ENCODE measurements around the gene KANSL3.
"Not testable (repeated sequence)": the region's sequence is repeated elsewhere in the genome, so short reads cannot be mapped to it uniquely, and the experiment has no call there.

KANSL3 gene

DNA sequence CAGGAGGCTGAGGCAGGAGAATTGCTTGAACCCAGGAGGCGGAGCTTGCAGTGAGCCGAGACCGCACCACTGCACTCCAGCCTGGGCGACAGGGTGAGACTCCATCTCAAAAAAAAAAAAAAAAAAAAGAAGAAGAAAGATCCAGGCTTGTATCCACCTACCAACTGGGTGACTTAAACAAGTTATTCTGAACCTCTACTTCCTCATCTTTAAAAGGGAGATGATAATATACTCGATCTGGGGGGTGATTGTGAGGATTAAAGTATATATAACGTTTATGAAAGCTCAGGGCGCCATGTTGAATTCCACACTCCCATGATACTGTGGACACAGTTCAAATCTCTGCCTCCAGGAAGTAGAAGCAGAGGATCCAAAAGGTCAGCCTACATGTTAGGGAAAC, 16.7 kb upstream of the KANSL3 start:
- not testable (repeated sequence) for DNase-seq (ENCODE audit: low spot score)

DNA sequence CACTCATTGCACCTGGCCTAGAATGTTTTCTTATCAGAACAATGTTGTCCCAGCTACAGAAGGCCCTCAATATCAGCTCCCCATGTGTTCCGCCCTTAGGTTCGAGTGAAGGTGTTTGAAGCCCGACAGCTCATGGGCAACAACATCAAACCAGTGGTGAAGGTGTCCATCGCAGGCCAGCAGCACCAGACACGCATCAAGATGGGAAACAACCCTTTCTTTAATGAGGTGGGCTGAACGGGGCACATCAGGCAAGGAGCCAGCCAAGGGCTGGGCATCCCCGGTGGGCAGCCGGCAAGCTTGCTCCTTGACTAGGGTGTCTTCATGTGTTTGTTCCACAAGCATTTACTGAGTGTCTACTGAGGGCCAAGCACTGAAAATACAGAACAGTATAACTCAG, 13.7 kb upstream of the KANSL3 start:
- no peak for DNase-seq (ENCODE audit: low spot score)

DNA sequence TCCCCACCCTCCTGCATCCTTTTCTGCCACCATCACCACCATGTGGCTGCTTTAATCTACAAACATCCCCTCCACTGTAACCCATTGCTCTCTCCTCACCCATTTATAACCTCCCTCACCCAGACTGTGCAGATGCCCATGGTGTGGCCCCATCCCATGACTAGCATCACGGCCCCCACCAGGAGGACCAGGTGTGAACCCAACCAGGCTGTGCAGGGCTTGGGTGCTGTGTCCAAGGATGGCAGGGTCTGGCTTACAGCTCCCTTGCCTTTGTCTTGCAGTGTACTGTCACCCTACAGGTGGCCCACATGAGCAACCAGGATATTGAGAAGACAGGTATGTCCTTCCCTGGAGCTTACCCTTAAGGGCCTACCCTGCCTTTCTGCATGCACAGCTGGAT, 11.2 kb upstream of the KANSL3 start:
- DNase-seq (ENCODE audit: low spot score), result no peak

DNA sequence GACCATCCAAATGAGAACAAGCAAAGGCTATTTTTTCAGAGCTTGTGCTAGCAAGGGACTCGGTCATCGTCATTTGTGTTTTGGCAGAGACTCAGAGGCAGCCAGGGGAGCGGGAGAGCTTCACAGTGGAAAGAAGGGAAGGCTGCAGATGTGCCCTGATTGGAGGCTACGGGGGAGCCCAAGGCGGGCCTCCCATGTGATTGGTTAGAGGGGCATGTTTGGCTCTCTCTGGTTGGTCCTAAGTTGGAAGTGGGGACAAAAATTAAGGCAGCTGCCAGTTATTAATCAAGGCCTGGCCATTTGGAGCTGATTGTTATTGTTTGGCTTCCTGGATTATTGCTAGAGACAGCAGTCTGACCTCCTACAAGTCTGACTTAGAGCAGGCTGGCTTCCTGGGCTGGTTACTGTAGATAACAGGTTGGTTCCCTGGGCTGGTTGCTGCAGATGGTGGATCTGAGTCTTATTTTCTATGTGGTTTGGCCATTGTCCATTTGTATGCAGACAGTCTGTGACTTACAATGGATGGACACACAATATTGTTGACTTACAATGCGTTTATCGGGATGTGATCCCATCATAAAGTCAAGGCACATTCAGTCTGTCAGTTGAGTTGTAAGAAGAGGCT, 10.3 kb upstream of the KANSL3 start:
- DNase-seq (ENCODE audit: low spot score), result no peak

DNA sequence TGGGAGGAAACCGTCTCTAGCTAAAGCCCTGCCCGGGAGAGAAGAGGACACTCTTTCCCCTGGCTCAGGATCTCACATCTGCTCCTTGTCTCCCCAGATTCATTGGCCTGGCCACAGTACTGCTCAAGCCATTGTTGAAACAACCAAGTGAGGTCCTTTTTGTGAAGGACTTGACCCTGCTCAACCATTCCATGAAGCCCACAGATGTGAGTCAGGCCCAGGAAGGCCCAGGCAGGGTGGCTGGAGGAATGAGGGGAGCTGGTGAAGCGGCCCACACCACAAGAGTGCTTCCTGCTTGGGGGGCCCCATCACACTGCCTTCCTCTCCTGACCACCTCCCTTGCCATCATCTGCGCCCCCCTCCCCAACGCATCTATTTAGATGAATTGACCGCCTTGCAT, 9.6 kb upstream of the KANSL3 start:
- DNase-seq (ENCODE audit: low spot score), result no peak

DNA sequence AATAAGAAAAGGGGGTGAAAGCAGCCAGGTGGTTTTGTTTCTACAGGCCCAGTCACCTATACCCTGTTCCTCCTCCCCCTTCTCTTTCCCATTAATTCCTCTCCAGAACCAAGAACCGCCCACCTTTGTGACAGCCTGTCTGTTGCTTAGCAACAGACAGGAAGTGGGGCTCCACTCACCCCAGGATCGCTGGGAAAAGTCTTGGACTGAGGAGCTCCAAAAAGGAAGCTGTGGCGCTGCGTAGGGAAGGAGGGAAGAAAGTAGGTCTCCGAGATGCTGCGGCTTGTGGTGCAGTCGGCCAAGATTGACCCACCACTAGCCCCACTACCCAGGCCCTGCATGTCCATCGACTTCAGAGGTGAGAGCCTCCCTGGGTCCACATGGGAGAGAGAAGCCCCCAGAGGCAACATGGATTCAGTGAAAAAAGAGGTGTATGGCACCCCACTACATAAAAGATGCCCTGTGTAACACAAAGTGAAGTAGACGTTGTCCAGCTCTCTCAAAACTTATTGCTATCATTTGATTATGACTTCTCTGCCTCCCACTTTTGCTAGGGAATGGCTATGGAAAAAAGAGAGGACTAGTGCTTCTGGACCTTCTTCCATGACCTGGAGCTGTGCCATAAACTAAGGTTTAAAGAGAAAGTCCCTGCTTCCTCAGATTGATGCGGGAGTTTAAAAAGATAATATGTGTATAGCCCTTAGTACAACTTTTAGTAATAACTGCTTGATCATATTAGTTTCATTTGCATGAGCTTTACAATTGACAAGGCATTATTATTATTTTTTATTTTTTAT, 4.7 kb upstream of the KANSL3 start, which contains the start of gene FER1L5:
Gene FER1L5, plus strand, starts transcription at position 201 of the 797 bp plus-strand sequence. Its CDS starts 73 bp downstream, at position 274.
- no peak for DNase-seq (ENCODE audit: low spot score)

DNA sequence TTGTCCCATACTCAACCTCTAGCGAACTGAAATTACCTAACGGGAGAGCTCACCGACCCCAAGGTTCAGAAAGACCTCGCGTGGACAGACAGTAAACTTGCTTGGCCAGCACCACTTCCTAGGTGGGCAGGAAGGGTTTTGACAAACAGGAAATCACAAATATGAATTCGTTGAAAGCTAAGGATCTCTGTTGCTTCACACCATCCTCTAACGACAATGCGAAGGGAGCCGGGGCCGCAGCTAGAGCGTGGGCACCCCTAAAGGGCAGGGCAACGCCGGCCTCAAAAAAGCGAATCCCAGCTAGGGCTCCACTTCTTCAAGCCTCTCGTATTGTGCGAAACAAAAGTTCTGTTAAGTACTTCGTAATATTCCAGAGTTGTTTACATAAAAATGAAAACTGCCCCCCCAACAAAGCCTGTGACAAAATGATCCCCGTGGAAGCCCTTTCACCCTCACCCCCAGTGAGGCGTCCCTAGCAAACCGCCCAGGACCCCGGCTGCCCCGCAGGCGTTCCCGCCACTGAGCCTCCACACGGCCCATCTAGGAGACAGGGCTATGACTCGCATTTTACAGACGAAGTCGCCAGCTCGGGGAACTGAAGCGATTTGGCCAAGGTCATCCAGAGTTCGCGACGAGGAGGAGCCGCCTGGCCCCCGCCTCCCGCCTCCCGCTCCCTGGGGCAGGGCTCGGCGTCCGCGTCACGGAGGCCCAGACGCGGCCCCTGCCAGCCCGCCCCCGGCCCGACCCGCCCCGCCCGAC, 548 bp downstream of the KANSL3 start:
- peak; percentile 76 for DNase-seq (ENCODE audit: low spot score)

DNA sequence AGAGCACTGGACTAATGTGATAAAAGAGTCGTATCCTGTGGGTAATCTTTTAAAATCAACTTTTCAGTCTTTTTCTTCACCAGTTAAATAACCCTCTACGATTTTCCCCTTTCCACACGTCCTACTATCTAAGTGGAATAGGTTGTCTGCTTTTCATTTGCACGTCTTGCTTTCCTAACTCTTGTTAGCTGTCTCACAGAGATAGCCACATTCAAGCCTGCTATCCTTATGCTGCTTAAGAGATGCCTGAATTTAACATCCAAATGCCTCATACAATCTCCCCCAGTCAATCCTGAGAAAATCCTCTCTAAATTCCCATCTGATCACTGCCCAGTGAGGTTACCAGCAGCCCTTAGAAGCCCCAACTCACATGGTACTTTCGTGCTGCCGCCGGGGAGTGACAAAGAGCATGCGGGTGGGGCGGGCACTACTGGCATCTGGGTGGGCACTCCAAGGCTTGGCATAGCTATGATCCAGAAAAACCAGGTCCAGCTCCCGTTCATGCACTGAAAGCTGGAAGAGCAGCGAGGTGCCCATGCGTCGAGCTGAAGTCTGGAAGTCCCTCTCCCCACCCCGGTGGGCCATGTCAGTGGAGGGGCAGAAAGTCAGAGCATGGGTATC, 1.5 kb downstream of the KANSL3 start:
- no peak for DNase-seq (ENCODE audit: low spot score)

DNA sequence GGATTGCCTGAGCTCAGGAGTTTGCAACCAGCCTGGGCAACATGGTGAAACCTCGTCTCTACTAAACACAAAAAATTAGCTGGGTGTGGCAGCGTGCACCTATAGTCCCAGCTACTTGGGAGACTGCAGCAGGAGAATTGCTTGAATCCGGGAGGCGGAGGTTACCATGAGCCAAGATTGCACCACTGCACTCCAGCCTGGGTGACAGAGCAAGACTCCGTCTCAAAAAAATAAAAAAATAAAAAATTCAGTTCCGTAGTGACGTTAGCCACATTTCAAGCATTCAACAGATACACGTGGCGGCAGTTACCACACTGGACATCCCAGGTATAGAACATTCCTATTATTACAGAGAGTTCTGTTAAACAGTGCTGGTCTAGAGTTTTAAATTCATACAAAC, 4.5 kb downstream of the KANSL3 start:
- no peak for DNase-seq (ENCODE audit: low spot score)

DNA sequence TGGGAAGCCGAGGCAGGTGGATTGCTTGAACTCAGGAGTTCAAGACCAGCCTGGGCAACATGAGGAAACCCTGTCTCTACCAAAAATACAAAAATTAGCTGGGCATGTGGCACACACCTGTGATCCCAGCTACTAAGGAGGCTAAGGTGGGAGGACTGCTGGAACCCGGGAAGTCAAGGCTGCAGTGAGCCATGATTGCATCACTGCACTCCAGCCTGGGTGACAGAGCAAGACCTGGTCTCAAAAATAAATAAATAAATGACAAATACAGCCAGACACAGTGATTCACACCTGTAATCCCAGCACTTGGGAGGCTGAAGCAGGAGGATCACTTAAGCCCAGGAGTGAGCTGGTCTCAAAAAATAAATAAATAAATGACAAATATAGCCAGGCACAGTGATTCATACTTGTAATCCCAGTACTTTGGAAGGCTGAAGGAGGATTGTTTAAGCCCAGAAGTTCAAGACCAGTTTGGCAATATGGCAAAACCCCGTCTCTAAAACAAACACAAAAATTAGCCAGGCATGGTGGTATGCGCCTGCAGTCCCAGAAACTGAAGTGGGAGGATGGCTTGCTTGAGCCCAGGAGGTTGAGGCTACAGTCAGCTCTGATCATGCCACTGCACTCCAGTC, 6.2 kb downstream of the KANSL3 start:
- no peak for DNase-seq (ENCODE audit: low spot score)

DNA sequence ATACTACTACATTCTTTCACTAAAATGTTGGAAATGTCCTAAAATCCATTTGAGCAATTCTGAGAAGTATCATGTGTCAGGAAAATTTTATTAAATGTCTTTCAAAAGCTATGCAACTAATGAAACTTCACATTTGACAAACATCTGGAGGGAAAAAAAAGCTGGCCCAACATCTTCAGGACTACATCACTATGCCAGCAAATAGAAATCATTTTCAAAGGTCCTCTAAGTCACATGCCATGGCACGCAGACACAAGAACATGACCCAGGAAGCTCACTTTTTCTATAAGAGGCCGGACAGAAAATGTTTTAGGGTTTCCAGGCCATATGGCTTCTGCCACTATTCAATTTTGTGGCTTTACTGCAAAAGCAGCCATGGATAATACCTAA, 11.6 kb downstream of the KANSL3 start:
- no peak for DNase-seq (ENCODE audit: low spot score)

DNA sequence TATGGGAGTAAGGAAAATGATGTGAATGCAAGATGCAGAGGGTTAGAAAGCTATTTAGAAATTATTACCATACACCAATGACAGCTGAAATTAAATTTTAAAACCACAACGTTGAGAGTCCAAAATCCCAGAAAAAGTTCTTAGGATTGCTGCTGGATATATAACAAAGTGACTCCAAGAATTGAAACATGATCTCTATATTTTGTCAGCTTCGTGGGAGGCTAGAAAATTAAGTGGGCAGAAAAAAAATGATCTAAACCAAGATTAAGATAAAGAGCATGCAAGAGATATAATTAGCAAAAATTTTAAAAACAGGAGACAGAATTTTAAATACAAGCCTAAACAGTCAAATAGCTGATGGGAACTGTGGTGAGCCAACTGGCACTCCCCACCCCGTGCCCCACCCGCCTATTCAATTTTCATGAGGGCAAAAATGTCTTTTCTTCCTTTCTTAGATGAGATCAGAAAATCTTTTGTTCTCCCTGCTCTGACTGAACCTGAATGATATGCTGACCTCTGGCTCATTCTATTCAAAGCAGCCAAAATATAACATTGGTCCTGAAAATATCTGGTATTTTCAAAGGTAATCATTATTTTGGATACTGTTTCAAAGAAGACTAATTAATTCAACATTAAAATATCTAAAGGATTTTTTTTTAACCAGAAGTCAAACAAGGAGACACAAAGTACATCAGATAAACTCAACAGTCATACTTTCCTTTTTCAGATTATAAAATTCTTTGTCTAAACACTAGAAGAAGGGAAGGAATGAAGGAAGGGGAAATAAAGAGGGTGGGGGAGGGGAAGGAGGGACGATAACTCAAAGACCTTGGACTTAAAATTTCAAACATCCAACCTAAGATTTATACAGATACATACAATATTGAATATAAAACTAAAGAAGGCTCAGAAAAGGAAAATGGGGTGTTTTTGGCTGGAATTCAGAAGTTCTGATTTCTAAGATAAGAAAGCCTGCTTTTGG, 12.2 kb downstream of the KANSL3 start:
- DNase-seq (ENCODE audit: low spot score), result no peak

DNA sequence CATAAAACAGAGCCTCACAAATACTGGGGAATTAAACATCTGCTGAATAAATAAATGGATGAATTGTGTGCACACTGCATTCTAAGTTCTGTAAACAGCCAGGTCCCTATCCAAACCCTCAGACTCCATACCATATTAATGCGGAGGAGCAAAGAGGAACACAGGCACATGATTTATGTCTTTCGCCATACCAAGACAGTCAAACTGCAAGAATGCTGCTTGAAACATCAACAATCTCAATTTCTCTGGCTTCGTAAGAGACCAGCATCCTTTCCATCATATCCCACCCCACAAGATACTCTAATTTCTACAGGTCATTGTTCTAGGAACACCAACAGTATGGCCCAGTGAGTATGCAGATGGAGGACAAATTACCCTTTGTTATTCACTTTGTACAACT, 15.0 kb downstream of the KANSL3 start:
- DNase-seq (ENCODE audit: low spot score), result no peak

DNA sequence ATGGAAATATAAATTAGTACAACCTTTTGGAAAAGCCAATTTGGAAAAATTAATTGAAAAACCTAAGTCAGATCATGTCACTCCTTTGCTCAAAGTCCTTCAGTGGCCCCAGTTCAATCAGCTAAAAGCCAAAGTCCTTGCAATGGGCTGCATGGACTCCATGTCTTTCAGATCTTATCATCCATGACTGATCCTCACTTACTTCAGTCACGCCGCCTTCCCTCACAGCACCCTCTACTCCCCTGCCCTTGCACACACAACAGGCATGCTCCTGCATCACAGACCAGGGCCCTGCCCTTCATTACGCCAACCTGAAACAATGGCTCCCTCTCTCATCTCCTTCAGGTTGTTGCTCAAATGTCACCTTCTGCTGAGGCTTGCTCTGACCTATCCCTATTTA, 15.6 kb downstream of the KANSL3 start:
- no peak for DNase-seq (ENCODE audit: low spot score)

DNA sequence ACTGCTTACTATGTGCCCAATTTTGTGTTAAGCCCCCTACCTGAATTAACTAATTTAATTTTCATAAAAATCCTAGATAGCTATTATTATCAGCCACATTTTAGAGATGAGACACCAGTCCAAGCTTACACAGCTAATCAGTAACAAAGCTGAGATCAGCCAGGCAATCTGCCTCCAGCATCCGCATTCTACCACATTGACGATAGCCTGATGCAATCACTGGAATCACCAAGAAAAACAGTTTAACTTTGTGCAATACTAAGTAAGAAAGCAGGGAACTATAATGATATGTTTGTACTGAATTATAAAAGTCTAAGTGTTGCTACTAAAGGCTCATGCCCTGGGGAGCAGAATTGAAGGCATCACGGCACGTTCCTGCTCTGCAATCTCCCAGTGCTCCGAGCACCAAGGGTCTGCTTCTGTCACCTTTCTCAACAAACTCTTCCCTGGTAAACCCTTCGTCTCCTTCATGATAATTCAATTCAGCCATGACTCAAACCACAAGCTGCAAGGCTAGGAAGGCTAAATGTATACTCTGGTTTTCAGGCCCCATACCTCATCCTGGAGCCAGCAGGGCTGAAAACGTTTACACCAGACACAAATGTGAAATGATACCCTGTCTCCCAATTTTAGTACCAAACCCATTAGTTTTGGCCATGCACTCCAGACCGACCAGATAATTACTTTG, 19.4 kb downstream of the KANSL3 start:
- DNase-seq (ENCODE audit: low spot score), result no peak

DNA sequence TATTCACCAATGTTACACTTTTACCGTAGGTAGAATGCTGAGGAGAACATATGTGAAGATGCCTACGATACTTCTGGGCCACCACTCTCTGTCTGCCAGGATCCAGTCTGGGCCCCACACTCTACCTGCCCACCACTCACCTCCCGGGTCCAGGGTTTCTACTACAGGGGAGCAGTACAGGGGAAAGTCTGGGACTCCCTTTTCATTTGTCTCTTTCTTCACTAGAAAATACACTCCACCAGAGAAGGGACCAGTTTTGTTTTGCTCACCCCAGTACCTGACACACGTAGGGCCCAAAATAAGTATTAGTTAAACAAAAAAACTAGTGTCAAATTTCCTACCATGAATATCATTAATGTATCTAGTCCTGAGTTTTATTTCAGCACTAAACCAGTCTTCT, 21.1 kb downstream of the KANSL3 start:
- no peak for DNase-seq (ENCODE audit: low spot score)

DNA sequence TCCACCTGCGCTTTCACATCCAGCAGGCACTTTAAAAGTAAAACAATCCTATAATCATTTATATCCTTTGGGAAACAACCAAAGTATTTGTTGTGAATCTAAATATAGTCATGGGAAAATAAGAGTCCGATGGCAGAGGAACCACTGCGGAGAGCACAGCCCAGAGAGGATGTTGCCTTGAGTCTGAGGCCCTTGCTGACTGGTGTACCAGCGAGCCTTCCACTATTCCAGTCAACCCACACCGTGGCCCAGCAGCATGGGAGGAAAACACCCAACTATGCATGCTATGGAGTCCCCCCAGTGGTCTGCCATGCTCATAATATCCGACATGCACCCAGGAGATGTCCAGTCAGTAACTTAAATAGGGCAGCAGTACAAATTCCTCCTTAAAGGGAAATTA, 21.6 kb downstream of the KANSL3 start:
- no peak for DNase-seq (ENCODE audit: low spot score)

DNA sequence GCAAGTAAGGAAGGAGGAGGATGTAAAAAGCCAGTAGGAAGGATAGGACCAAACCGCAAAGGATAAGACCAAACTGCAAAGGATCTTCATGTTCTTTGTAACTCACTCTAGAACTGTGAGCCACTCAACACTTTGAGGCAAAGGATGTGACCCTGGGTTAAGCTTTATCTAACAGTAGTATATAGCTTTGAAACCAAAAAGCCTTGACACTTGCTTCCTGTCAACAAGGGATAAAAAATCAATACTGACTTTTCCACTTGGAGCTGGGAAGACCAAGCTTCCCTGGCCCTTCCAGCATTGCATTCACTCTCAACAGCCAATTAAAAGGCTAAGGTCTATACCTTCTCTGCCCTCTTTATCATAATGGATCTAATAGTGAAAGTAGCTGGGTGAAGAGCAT, 22.0 kb downstream of the KANSL3 start:
- DNase-seq (ENCODE audit: low spot score), result no peak

DNA sequence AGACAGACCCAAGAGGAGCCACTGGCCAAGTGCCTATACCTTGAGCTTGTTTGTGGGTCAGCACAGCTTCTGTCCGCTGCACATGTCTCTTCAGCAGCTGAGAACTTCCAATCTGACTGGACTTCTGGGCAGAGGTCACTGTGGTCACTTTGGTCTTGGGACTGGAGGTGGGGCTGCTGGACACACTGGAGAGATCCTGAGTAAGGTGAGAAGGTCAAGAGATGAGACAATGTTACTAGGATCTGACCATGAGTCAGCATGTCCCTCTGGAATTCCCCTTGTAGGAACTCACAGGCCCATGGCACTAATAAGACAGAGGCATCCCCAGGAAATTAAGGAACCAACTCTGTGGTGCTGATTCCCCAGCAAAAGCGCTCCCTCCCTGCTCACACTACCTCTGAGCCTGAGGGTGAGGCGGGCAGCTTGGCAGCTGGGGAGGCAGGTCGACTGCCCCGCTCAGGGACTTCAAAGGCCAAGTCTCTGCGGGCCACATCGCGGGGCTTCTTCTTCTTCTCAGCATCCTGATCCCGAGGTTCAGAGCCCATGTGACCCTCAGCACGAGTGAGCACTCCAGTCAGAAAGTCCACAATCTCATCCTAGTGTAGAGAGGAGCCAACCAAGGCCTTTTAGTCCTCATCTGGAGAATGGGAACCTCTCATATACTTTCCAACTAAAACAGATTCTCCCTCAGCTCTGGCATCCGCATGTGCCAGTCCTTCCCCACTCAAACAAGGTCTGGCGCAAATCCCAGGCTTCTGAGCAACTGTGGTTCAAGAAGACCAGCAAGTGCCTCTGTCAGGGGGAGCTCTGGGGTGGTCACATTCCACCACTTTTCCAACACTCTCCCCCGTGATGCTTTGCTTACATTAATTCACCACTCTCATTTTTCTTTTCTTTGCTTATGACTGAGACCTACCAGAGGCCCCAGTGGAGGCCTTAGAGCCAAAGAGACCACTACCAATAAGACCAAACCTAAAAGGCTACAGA, 29.4 kb downstream of the KANSL3 start:
- no peak for DNase-seq (ENCODE audit: low spot score)

Data from LoVo (cell line).